HepG2 (cell line): Measurements from ENCODE around the gene HDDC2. TPM values are rescaled to one million over a fixed set of nuclear protein-coding genes. Genes with fewer than 3 reads are reported as not detected.

Source experiments
- ATAC-seq: fragments of 200-7000 bp; cut with Tn5 transposase; 3 replicates; pipeline ENCODE4 v1.9.1; 2020; ENCODE audit warnings: mild to moderate bottlenecking, moderate library complexity
- BruUV-seq: library from RNA; stranded (reverse); fragments of 400-500 nt; replicated peaks from 2 replicates; lab custom pipeline; 2021; lab: Mats Ljungman, UMichigan
- CTCF ChIA-PET: fragments of 300-600 bp; formaldehyde crosslinking; extraction: SDS; loops from one replicate; lab custom pipeline; 2021; ENCODE audit warnings: low total read pairs, inconsistent platforms, low intra/inter-chr PET ratio; lab: Yijun Ruan, JAX
- POLR2A ChIA-PET: fragments of 350-600 bp; sonication (Branson Sonifier 250); formaldehyde crosslinking; loops from one replicate; lab custom pipeline; 2020; ENCODE audit warnings: antibody characterized with exemption, inconsistent platforms; lab: Yijun Ruan, JAX
- DNase-seq: peaks from one replicate; pipeline ENCODE4 v3.0.0-alpha.2; 2015; ENCODE audit warnings: low spot score
- FAIRE-seq: peaks from 3 replicates; lab custom pipeline; 2011; peaks lifted over from hg19 to GRCh38; lab: Jason Lieb, UNC
- H2AFZ ChIP-seq: one replicate; pipeline ENCODE4 v1.6.1; 2011; ENCODE audit warnings: low read length, inconsistent platforms
- H3K27ac ChIP-seq: fragments of 300-600 bp; 3 replicates; pipeline ENCODE4 v1.8.0; 2011; ENCODE audit warnings: mixed run types, mild to moderate bottlenecking, mixed read lengths, low read length, inconsistent platforms; ENCODE audit not compliant: insufficient read depth; ENCODE audit errors: extremely low read length
- H3K27me3 ChIP-seq, 2 experiments: fragments of 200-600 bp in 1 of 2; 2 replicates in 1 of 2; 3 replicates in 1 of 2; pipeline versions ENCODE4 v1.6.0 to v1.8.0; 2011; ENCODE audit warnings: low read length in 2 of 2, mild to moderate bottlenecking in 2 of 2, moderate library complexity in 2 of 2, inconsistent platforms in 1 of 2; ENCODE audit not compliant: insufficient read depth in 2 of 2, control insufficient read depth in 1 of 2
- H3K36me3 ChIP-seq, 2 experiments: fragments of 200-600 bp in 1 of 2; replicated peaks in 1 of 2; 2 replicates in 1 of 2; 3 replicates in 1 of 2; pipeline versions ENCODE4 v1.5.1 to v1.8.0; 2011; ENCODE audit warnings: low read length in 2 of 2, inconsistent platforms in 1 of 2; ENCODE audit not compliant: insufficient read depth in 2 of 2, control insufficient read depth in 1 of 2
- H3K4me1 ChIP-seq: 2 replicates; pipeline ENCODE4 v1.5.1; 2012; ENCODE audit warnings: low read length, inconsistent platforms; ENCODE audit not compliant: insufficient read depth
- H3K4me2 ChIP-seq: 2 replicates; pipeline ENCODE4 v1.6.0; 2011; ENCODE audit warnings: low read depth, low read length, inconsistent platforms
- H3K4me3 ChIP-seq, 3 experiments: fragments of 200-600 bp in 1 of 3; sonication (generic), shearing (Covaris generic) in 1 of 3; replicated peaks in 1 of 3; 2 replicates each; pipeline ENCODE4 v1.5.1; 2011 to 2016; ENCODE audit warnings: low read length in 3 of 3, inconsistent platforms in 2 of 3, low read depth in 2 of 3, mild to moderate bottlenecking in 2 of 3, control low read depth in 1 of 3, mixed read lengths in 1 of 3; ENCODE audit not compliant: insufficient read depth in 1 of 3
- H3K79me2 ChIP-seq: one replicate; pipeline ENCODE4 v1.6.1; 2011; ENCODE audit warnings: low read length, inconsistent platforms; ENCODE audit not compliant: insufficient read depth
- H3K9ac ChIP-seq: 2 replicates; pipeline ENCODE4 v1.6.0; 2011; ENCODE audit warnings: mild to moderate bottlenecking, low read depth, low read length, inconsistent platforms; ENCODE audit not compliant: insufficient read depth
- H3K9me3 ChIP-seq: 2 replicates; pipeline ENCODE4 v1.5.1; 2012; ENCODE audit warnings: mild to moderate bottlenecking, low read length
- H4K20me1 ChIP-seq: 2 replicates; pipeline ENCODE4 v1.6.0; 2011; ENCODE audit warnings: inconsistent platforms, mild to moderate bottlenecking, low read length, moderate library complexity; ENCODE audit not compliant: insufficient read depth
- MIXL1 ChIP-seq: IDR thresholded peaks from 2 replicates; pipeline ENCODE4 v1.6.1; 2016
- SUZ12 ChIP-seq: fragments of 150-350 bp; IDR thresholded peaks from 2 replicates; pipeline ENCODE4 v1.6.1; 2014; ENCODE audit warnings: low read depth, low read length
- THAP11 ChIP-seq: IDR thresholded peaks from 2 replicates; pipeline ENCODE4 v1.6.1; 2016; ENCODE audit warnings: missing biosample characterization, missing genetic modification reagents
- WGBS: methylation state at CpG from one replicate; pipeline ENCODE4 v1.1.6; 2017; ENCODE audit warnings: low lambda C conversion rate; 5-methylcytosine and 5-hydroxymethylcytosine counted together
- in situ Hi-C: cut with HindIII; loops from 2 replicates; pipeline ENCODE4 v1.10.0; 2017; ENCODE audit warnings: low pct_unique_long_range_greater_than_20kb; ENCODE audit not compliant: extremely low pct_ligation_motif_present
- intact Hi-C: fragments of 100-400 bp; cut with micrococcal nuclease; formaldehyde crosslinking; loops from one replicate; pipeline ENCODE4 v1.10.0; 2022; ENCODE audit not compliant: unreplicated experiment
- polyA plus RNA-seq, 8 experiments: library from polyadenylated mRNA; depleted of rRNA in 3 of 8; stranded (reverse) in 7 of 8; unstranded in 1 of 8; fragments of >200 nt; fragmentation: Illumina TruSeq in 4 of 8; extraction: Trizol in 4 of 8; gene quantifications; 2 replicates each; pipeline versions ENCODE4 v1.2.1 to v1.2.3, GENCODE V29; 2011 to 2016; ENCODE audit warnings: low read depth in 4 of 8, missing spikeins in 1 of 8, mixed read lengths in 1 of 8; ENCODE audit not compliant: insufficient read depth in 1 of 8
- total RNA-seq, 5 experiments: library from RNA; depleted of rRNA; stranded (reverse); fragments of >200 nt; fragmentation: Illumina TruSeq; extraction: Trizol; gene quantifications; 2 replicates each; pipeline ENCODE4 v1.2.3, GENCODE V29; 2016; ENCODE audit warnings: low read depth in 1 of 5
- TF ChIP-seq, protein P1 (sequence below): sonication (generic); formaldehyde crosslinking; IDR thresholded peaks from 2 replicates; pipeline ENCODE4 v1.4.0; 2020; ENCODE audit warnings: missing genetic modification reagents, mild to moderate bottlenecking, borderline replicate concordance
- TF ChIP-seq, protein P2 (sequence below): sonication (generic); formaldehyde crosslinking; conservative IDR thresholded peaks from 2 replicates; pipeline ENCODE4 v1.4.0; 2020; ENCODE audit warnings: missing genetic modification reagents
- TF ChIP-seq, protein P3 (sequence below): sonication (generic); formaldehyde crosslinking; IDR thresholded peaks from 2 replicates; pipeline ENCODE4 v1.4.0; 2020; ENCODE audit warnings: missing genetic modification reagents
- TF ChIP-seq, protein P4 (sequence below): sonication (generic); formaldehyde crosslinking; IDR thresholded peaks from 2 replicates; pipeline ENCODE4 v1.5.1; 2020; ENCODE audit warnings: mild to moderate bottlenecking, missing genetic modification reagents, moderate library complexity

The HDDC2 gene
- total and polyA plus RNA-seq, 2 of the 13 experiments (the other 11 are each of a cell fraction or from before 2014, with no cell fraction given), result 76.7 to 78.7 TPM

DNA sequence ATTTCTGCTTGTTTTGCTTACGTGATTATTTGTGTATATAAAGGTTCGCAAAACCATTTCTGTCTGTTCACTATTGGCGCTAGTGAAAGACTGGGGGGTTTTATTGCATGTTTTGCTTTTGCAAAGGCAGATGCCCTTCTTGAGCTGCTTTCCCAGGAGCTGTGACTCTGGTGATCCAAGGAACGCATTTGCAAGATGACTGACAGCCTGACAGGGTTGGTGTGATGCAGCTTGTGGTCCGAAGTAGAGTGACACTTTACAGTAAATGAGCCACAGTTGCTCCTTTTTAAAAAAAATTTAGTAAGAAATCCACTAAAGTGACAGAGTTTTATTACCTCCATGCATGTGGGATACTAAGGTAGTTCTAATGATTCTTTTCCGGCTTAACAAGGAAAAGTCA is 74.5 kb downstream of the HDDC2 start:
- H4K20me1 ChIP-seq, result no peaks in the 10 kb centered on the region
- TF ChIP-seq, protein P1, sequence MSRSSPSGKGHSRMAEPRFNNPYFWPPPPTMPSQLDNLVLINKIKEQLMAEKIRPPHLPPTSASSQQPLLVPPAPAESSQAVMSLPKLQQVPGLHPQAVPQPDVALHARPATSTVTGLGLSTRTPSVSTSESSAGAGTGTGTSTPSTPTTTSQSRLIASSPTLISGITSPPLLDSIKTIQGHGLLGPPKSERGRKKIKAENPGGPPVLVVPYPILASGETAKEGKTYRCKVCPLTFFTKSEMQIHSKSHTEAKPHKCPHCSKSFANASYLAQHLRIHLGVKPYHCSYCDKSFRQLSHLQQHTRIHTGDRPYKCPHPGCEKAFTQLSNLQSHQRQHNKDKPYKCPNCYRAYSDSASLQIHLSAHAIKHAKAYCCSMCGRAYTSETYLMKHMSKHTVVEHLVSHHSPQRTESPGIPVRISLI (CRISPR knock-in tag), result no peak
- TF ChIP-seq, protein P2, sequence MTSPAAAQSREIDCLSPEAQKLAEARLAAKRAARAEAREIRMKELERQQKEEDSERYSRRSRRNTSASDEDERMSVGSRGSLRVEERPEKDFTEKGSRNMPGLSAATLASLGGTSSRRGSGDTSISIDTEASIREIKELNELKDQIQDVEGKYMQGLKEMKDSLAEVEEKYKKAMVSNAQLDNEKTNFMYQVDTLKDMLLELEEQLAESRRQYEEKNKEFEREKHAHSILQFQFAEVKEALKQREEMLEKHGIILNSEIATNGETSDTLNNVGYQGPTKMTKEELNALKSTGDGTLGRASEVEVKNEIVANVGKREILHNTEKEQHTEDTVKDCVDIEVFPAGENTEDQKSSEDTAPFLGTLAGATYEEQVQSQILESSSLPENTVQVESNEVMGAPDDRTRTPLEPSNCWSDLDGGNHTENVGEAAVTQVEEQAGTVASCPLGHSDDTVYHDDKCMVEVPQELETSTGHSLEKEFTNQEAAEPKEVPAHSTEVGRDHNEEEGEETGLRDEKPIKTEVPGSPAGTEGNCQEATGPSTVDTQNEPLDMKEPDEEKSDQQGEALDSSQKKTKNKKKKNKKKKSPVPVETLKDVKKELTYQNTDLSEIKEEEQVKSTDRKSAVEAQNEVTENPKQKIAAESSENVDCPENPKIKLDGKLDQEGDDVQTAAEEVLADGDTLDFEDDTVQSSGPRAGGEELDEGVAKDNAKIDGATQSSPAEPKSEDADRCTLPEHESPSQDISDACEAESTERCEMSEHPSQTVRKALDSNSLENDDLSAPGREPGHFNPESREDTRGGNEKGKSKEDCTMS (CRISPR knock-in tag), result no peak
- TF ChIP-seq SUZ12 (no peak), THAP11 (CRISPR knock-in tag) (no peak), MIXL1 (CRISPR knock-in tag) (no peak)
- TF ChIP-seq, protein P3, sequence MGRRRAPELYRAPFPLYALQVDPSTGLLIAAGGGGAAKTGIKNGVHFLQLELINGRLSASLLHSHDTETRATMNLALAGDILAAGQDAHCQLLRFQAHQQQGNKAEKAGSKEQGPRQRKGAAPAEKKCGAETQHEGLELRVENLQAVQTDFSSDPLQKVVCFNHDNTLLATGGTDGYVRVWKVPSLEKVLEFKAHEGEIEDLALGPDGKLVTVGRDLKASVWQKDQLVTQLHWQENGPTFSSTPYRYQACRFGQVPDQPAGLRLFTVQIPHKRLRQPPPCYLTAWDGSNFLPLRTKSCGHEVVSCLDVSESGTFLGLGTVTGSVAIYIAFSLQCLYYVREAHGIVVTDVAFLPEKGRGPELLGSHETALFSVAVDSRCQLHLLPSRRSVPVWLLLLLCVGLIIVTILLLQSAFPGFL (CRISPR knock-in tag), result no peak
- TF ChIP-seq, protein P4, sequence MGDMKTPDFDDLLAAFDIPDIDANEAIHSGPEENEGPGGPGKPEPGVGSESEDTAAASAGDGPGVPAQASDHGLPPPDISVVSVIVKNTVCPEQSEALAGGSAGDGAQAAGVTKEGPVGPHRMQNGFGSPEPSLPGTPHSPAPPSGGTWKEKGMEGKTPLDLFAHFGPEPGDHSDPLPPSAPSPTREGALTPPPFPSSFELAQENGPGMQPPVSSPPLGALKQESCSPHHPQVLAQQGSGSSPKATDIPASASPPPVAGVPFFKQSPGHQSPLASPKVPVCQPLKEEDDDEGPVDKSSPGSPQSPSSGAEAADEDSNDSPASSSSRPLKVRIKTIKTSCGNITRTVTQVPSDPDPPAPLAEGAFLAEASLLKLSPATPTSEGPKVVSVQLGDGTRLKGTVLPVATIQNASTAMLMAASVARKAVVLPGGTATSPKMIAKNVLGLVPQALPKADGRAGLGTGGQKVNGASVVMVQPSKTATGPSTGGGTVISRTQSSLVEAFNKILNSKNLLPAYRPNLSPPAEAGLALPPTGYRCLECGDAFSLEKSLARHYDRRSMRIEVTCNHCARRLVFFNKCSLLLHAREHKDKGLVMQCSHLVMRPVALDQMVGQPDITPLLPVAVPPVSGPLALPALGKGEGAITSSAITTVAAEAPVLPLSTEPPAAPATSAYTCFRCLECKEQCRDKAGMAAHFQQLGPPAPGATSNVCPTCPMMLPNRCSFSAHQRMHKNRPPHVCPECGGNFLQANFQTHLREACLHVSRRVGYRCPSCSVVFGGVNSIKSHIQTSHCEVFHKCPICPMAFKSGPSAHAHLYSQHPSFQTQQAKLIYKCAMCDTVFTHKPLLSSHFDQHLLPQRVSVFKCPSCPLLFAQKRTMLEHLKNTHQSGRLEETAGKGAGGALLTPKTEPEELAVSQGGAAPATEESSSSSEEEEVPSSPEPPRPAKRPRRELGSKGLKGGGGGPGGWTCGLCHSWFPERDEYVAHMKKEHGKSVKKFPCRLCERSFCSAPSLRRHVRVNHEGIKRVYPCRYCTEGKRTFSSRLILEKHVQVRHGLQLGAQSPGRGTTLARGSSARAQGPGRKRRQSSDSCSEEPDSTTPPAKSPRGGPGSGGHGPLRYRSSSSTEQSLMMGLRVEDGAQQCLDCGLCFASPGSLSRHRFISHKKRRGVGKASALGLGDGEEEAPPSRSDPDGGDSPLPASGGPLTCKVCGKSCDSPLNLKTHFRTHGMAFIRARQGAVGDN (CRISPR knock-in tag), result no peak
- TF ChIP-seq, all 625 proteins: peak for 0
- 31% methylated on average over 6 of the region's 6 CpGs for WGBS
- CTCF ChIA-PET, result no interaction called here
- no peak overlapping the region for H3K27ac ChIP-seq
- no TSS peak for BruUV-seq
- FAIRE-seq, result no peak
- no peak overlapping the region for H3K9ac ChIP-seq
- POLR2A ChIA-PET, result no interaction called here
- no peaks in the 10 kb centered on the region for H3K36me3 ChIP-seq
- no peaks in the 10 kb centered on the region for H3K79me2 ChIP-seq
- DNase-seq, result no peak
- no peak overlapping the region for H2AFZ ChIP-seq
- no peaks in the 10 kb centered on the region for H3K4me1 ChIP-seq
- no peaks in the 10 kb centered on the region for H3K9me3 ChIP-seq
- ATAC-seq, result no peak
- H3K4me3 ChIP-seq, result no peak overlapping the region
- in situ Hi-C loops (no loop called here), intact Hi-C loops (no loop called here)
- H3K27me3 ChIP-seq, result no peaks in the 10 kb centered on the region
- no peak overlapping the region for H3K4me2 ChIP-seq
